Stimulated activated CD4-positive, alpha-beta T cell treated with anti-CD3 and anti-CD28 coated beads, Interleukin-12 subunit alpha, Interleukin-12 subunit beta, amount 100 ng/mL, for 24 hours (primary cell): Measurements from ENCODE around the gene CEP78.
"Not testable (repeated sequence)": the region's sequence is repeated elsewhere in the genome, so short reads cannot be mapped to it uniquely, and the experiment has no call there.

Experiments
- DNase-seq, 2 experiments: peaks; one replicate each; pipeline ENCODE4 v3.0.0-alpha.2; 2020; ENCODE audit warnings: low read depth in 2 of 2

CEP78 gene

DNA sequence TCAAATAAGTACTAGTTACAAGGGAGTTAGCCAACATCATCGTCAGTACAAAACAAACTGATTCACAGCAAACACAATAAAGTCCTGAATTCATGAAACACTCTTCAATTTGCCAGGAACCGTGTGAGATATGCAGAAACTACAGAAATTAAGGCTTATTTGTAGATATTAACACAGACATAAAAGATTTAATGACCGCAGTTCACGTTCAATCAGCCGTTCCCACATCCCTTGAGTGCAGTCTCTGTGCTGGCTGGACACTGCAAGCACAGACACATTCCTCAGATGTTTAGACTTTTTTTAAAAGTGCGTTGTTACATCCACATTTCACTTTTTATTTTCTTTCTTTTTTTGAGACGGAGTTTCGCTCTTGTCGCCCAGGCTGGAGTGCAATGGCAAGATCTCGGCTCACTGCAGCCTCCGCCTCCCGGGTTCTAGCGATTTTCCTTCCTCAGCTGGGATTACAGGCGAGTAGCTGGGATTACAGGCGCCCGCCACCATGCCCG is 566 bp upstream of the CEP78 start:
- DNase-seq, result no peak

- DNase-seq, result no peak
Observed at GRCh38 chr9:78236551-78236910, 656 bp downstream of the CEP78 start.

DNA sequence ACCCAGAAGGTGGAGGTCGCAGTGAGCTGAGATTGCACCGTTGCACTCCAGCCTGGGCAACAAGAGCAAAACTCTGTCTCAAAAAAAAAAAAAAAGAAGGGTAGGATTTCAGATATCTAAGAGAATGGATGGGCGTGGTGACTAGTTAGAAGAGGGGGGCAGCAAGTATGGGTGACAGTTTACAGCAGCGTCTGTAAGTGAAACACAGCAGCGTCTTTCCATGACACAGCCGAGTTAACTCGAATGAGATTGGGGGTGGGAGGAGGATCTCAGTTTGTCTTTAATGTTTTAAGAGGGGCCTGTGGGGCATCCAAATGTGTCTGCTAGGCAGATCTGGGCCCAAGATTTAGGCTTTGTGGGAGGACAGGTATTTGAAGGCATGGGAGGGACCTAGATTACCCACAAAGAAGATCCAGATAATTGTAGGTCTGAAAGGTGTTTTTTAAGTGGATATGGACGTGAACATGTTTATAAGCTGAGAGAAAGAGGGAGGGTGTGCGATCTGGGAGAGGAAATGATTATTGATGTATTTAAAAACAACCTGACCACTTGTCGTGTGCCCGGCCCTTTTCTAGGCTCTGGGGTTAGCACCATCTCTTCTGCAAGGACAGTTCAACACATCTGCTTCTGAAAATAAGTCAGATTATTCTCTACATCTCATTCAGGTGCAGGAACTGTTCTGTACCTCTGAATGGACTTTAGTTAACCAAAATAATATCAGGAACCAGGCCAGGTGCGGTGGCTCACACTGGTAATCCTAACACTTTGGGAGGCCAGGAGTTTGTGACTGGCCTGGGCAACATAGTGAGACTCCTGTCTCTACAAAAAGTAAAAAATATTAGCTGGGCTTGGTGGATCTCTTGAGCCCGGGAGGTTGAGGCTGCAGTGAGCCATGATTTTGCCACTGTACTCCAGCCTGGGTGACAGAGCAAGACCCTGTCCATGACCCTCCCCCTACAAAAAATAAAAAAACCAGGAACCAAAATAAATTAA is 2.5 kb downstream of the CEP78 start:
- no peak for DNase-seq

GRCh38 chr9:78239506-78239905 is 3.6 kb downstream of the CEP78 start:
- no peak for DNase-seq

DNA sequence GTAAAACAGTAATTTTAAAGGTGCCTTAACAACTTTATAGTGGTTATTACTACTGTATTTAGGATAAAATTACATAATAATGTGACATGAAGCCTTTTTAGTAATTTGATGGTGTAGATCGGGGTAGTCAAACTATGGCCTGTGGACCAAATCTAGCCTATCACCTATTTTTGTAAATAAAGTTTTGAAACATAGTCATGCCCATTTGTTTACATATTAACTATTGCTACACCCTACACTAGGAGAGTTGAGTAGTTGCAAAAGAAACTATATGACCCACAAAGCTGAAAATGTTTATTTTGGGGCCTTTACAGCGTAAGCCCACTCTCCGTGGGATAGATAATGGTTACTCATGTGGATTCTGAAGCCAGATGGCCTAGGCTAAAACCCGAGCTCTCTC is 6.2 kb downstream of the CEP78 start:
- DNase-seq, result no peak

DNA sequence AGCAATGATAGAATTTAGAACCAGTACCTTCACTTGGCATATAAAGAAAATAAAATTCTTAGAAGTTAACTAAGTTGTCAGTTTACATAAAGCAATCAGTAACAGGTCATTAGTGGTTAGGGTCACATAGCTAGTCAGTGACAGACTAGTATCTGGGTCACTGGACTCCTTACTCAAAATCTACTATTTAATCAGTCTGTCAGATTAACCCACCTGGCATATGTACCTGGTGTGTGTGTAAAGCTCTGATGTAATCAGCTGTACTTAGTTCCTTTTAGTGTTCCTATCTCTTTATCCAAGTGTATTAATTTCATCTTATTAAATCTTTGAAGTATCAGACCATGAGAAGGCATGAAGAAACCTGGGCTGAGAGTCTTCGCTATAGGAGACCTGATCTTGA is 7.3 kb downstream of the CEP78 start:
- DNase-seq, result no peak

- no peak for DNase-seq
Observed at GRCh38 chr9:78245401-78245800, 9.5 kb downstream of the CEP78 start.

GRCh38 chr9:78248635-78249034 is 12.8 kb downstream of the CEP78 start:
- no peak for DNase-seq

DNA sequence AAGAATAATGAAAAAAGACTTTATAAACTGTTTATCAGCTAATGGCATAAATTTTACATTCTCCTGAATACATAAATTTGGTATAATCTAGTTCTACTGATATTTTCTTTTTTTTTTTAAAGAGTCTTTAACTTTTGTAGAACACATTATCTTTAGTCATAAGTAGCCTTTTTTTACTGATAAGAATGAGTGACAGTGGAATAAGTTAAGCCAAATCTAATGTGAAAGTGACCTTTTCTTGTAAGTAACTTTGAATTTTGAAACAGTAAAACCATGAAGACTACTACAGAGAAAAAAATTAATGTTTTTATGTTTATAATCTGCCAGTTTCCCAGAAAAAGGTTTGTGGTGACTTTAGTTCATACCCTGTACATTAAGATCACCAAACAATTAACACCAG is 13.7 kb downstream of the CEP78 start:
- no peak for DNase-seq

- DNase-seq, result no peak
Observed at GRCh38 chr9:78252616-78253015, 16.7 kb downstream of the CEP78 start.

- DNase-seq, result no peak
Observed at GRCh38 chr9:78253285-78253684, 17.4 kb downstream of the CEP78 start.

GRCh38 chr9:78261403-78262001 is 25.6 kb downstream of the CEP78 start:
- no peak for DNase-seq

- DNase-seq, result no peak
Observed at GRCh38 chr9:78262655-78263054, 26.8 kb downstream of the CEP78 start.

GRCh38 chr9:78267889-78268288 is 32.0 kb downstream of the CEP78 start:
- no peak for DNase-seq

GRCh38 chr9:78269784-78270183 is 33.9 kb downstream of the CEP78 start:
- no peak for DNase-seq

- DNase-seq, result no peak
Observed at GRCh38 chr9:78272307-78272706, 36.4 kb downstream of the CEP78 start.

- DNase-seq, result no peak
Observed at GRCh38 chr9:78273761-78274160, 37.9 kb downstream of the CEP78 start.

DNA sequence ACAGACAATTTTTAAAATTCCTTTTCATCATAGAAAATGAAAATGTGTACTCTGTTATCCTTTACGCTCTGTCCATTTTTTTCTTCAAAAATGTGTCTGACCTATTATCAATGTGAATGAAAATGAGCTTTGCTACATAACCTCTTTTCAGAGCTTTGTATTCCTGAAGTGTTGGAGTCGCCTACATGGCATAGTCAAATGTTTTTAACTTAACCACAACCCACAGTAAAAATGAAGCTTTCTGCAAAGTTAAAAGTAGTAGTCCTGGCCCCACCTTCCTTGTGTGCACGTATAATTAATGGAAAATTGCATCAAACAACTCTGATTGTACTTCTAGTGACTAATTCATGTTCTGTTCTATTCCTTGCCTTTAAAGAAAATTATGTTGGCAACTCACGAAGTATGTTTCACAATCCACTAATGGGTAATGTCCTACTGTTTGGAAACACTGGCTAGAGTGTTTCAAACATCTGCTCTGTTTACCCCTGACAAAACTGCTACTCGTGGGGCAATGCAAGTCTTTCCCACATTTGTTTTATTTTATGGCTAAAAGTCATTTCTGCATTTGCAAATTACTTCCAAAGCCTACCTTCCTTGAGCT is 42.4 kb downstream of the CEP78 start:
- no peak for DNase-seq

- DNase-seq, result no peak
Observed at GRCh38 chr9:78278801-78279200, 42.9 kb downstream of the CEP78 start.

GRCh38 chr9:78280982-78281668 is 45.2 kb downstream of the CEP78 start:
- DNase-seq, result no peak

DNA sequence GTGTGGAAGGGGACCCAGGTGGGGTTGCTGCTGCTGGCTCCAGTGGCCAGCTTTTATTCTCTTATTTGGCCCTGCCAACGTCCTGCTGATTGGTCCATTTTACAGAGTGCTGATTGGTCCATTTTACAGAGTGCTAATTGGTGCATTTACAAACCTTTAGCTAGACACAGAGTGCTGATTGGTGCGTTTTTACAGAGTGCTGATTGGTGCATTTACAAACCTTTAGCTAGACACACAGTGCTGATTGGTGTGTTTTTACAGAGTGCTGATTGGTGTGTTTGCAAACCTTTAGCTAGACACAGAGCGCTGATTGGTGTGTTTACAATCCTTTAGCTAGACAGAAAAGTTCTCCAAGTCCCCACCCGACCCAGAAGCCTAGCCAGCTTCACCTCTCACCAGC is 48.3 kb downstream of the CEP78 start:
- not testable (repeated sequence) for DNase-seq

- DNase-seq, result no peak
Observed at GRCh38 chr9:78286125-78286524, 50.2 kb downstream of the CEP78 start.
